Activated CD4-positive, alpha-beta T cell treated with anti-CD3 and anti-CD28 coated beads, Interleukin-10, Interleukin-2, amounts not matched to agents 100 ng/mL and 50 ng/mL, durations not matched to agents 16 hours and 8 hours (primary cell): Measurements from ENCODE around the gene REL.
"Not testable (repeated sequence)": the region's sequence is repeated elsewhere in the genome, so short reads cannot be mapped to it uniquely, and the experiment has no call there.

Source experiments
- DNase-seq: peaks from one replicate; pipeline ENCODE4 v3.0.0-alpha.2; 2020

REL gene

DNA sequence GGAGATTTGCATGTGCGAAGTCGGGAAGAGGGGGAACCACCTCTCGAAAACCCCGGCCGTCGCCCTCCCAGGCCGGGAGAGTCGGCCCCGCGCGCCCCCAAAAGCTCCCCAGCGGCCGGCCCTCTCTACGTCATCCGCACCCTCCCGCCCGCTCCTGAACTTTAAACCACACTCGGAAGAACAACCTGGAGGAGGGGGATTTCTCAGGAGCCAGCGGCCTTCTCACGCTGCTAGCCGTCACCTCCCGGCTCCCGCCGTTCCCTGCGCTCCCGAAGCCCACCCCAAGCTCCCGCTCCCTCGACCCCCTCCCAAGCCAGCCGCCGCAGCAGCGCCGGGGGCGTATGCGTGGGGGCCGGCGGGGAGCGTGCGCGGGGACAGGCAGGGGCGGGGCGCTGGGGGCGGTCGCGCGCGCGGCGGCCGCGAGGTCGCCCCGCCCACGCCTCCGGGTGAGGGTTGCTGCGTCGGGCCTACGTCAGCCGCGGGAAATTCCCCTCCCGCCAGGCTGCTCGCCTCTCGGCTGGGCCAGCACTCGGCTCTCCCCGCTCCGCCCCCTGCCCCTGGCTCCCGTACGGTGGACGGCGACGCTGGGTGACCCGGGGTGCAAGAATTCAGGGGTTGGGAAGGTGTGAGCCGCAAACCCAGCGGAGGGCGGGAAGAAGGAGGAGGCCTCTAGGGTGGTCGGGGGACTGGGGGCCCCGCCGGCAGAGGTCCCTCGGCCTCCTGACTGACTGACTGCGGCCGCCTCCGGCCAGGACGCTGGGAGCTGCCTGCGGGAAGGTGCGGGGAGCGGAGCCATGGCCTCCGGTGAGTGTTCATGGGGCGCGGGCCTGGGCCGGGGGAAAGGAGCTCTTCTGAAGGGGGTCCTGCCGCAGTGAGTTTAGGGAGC, at the start of gene REL:
Gene REL (plus strand): TSS at position 528 of the 886 bp plus-strand sequence. CDS start 267 bp downstream, at position 795.
- peak; percentile 94 for DNase-seq

- DNase-seq = no peak
These were observed 49.5 kb upstream of the REL start for GRCh38 chr2:60831921-60832320.

DNA sequence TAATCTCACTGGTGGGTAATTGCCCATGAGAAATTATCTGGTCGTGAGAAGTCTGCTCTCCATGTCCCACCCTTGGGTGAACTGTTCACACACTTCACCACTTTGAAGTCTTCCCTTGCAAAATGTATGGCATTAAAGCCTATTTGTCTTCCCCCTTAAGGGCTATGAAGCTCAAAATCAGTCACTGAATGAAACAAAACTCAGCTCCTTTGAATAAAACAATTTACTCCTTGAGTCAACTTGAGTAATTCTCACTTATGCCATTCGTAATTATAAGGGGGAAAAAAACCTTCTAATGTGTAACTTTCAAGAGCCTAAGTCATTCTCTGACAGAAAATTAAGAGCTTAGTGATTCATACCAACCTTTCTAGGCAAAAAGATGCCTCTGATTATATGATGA, 48.8 kb upstream of the REL start:
- DNase-seq = no peak

DNA sequence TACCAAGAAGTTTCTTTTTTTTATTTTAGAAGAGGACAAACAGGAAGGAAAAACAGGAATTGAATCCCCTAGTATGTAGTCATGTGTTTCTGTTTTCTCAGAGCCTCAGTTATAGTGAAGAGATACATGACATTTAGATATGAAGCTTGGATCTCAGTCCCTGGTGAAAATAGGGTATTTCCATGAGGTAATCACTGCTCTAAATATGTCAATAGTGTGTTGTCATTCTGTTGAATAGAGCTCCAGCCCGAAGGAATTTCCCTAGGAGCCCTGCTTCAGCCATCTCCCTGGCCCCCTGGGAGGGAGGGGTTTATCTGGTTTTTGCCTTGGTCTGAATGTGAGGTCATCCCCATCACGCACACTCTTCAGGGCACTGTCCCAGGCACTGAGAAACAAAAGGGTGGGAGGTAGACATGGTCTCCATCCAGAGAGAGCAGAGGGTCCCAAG, 47.1 kb upstream of the REL start:
- DNase-seq = no peak

GRCh38 chr2:60836491-60836890, 44.9 kb upstream of the REL start:
- DNase-seq = no peak

- no peak for DNase-seq
These were observed 44.3 kb upstream of the REL start for GRCh38 chr2:60837123-60837522.

DNA sequence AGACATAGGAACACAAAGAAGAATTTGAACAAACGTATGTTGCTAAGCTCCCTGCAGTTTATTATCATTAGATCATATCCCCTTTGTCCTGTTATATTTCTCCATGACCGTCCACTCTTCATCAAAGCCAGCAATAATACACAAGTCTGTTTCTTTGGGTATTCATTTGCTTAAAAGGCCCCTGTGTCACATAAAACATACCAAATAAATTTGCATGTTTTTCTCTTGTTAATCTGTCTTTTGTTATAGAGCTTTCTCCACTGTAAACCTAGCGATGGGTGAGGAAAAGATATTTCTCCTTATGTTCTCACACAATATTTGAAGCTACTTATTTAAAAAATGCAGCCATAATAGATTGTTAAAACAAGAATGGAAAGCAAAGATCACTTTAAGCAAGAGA, 42.9 kb upstream of the REL start:
- no peak for DNase-seq

GRCh38 chr2:60839126-60839813, 42.1 kb upstream of the REL start:
- no peak for DNase-seq

- DNase-seq = no peak
These were observed 40.5 kb upstream of the REL start for GRCh38 chr2:60840880-60841279.

DNA sequence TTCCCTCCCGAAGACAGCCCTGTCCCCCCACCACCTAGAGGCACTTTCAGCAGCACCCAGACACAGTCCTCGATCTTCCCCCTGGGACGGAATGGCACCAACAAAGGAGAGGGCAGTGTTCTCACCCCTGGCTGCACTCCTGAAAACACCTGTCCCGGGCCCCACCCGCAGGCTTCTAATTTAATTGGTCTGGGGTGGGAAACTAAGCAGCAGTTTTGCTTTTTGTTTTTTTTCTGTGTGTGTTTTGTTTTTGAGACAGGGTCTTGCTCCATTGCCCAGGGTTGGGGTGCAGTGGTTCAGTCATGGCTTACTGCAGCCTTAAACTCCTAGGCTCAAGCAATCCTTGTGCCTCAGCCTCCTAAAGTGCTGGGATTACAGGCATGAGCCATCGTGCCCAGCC, 38.4 kb upstream of the REL start:
- DNase-seq = no peak

- peak; percentile 7 for DNase-seq
These were observed 37.3 kb upstream of the REL start for GRCh38 chr2:60844105-60844504.

DNA sequence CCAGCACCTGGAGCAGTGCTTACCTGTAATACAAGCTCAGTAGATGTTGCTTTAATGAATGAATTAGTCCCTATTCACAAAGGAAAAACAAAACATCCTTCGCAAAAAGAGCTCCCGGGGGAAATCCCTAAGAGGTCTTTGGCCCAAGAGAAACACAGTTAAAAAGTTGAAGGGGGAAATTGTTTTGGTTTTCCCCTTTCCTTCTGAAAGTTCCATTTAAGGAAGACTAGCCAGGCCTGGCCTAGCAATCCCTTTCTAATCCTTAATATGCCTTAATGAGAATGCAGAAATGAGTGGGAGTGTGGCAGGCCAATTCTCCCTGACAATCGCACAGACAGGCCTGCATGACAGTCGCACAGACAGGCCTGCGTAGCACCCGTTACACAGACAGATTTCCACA, 33.5 kb upstream of the REL start:
- DNase-seq = no peak

DNA sequence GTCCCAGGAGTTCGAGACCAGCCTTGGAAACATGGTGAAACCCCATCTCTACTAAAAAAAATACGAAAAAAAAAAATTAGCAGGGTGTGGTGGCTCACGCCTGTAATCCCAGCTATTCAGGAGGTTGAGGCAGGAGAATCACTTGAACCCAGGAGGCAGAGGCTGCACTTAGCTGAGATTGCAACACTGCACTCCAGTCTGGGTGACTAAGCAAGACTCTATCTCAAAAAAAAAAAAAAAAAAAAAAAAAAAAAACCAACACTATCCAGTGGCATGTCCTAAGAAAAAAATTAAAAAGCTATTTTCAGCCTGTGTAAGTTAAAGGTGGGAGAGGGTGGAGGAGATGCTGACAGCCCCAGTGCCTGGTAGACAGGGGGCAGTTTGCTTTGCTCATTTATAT, 32.2 kb upstream of the REL start:
- no peak for DNase-seq

GRCh38 chr2:60852282-60852860, 29.0 kb upstream of the REL start:
- no peak for DNase-seq

- DNase-seq = no peak
These were observed 27.8 kb upstream of the REL start for GRCh38 chr2:60853531-60853930.

- no peak for DNase-seq
These were observed 25.2 kb upstream of the REL start for GRCh38 chr2:60855989-60856669.

DNA sequence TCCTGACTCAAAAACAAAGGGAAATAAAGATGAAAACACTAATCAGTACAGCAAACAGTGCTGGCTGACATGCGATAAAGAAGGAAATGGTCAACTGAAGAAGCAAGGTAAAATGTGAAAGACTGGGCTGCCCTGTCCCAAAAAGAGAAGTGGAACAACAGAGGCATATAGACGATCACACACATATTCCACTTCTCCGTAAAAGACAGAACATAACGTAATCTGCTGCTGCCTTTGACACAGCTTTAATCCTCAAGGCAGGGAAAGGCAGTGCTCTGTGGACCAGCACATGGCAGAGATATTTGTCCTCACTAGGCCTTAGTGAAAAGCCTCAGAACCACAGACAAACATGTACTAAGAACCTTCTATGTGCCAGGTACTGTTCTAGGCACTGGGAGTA, 24.3 kb upstream of the REL start:
- DNase-seq = no peak

- DNase-seq = no peak
These were observed 22.5 kb upstream of the REL start for GRCh38 chr2:60858897-60859311.

DNA sequence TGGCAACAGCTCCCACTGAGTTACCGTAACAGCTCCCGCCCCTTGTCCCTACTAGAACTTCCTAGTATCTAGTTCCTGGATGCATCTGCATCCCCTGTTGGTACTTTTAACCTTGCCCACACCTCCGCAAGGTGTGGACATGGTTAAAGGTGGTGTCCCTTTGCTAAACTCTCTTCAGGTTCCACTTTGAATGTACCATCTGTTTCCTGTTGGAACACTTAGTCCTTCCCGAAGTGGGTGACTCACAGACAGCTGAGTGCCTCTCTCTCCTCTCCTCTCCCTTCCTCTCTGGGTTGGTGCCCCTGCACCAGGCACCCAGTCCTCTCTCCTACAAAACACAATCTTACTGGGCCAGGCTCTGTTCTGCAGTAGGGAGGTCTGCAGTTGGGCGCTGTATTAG, 19.6 kb upstream of the REL start:
- no peak for DNase-seq

- no peak for DNase-seq
These were observed 18.7 kb upstream of the REL start for GRCh38 chr2:60862642-60863041.

- not testable (repeated sequence) for DNase-seq
These were observed 16.0 kb upstream of the REL start for GRCh38 chr2:60865361-60865760.

GRCh38 chr2:60867007-60867406, 14.4 kb upstream of the REL start:
- DNase-seq = no peak

DNA sequence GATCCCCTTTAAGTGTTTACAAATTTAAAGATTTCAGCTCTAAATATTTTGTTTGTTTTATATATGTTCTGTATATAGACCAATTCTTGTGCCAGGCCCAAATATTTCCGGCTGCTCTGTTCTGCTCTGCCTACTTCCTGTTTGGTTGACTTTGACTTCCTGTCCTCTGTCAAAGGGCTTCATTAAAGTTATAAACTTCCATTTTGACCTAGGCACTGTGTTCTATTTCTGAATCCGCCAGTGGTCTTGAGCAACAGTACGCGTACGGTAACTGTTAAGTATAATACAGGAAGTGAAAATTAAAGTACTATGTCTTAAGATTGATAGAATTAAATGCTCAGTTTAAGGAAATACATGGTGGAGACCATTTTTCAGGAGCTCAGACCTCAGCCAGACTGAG, 13.5 kb upstream of the REL start:
- DNase-seq = peak; percentile 52
